Measurements from ENCODE around the gene TMEM128. TPM values are rescaled to one million over a fixed set of nuclear protein-coding genes. Genes with fewer than 3 reads are reported as not detected.
"Not testable (repeated sequence)": the region's sequence is repeated elsewhere in the genome, so short reads cannot be mapped to it uniquely, and the experiment has no call there.

The TMEM128 gene
- total RNA-seq, 3 donors from 2014 or later, result 15.2 to 33.8 (median 25.2) TPM

GRCh38 chr4:4247696-4248028 lies 361 bp downstream of the TMEM128 start:
- no peaks in the 10 kb centered on the region for H3K9me3 ChIP-seq
- H3K4me1 ChIP-seq, result peaks cover 0 to 10% of the 10 kb centered on the region in 2 donors
- no peak for DNase-seq (ENCODE audit: low spot score in 2 of 2)
- H3K4me3 ChIP-seq, result peak overlapping the region; percentile 92 to 96 (median 95)
- intact Hi-C loops (cut with DNase I; ENCODE audit: low total_unique reads), result no loop called here
- H3K36me3 ChIP-seq, result no peaks in the 10 kb centered on the region
- TF ChIP-seq CTCF (IDR thresholded peaks at IDR 0.05), result no peak
- no peak for TF ChIP-seq POLR2AphosphoS5 (IDR thresholded peaks at IDR 0.05)
- TF ChIP-seq POLR2A (IDR thresholded peaks at IDR 0.05), result no peak
- no peaks in the 10 kb centered on the region for H3K27me3 ChIP-seq
- peak overlapping the region; percentile 91 to 97 for H3K27ac ChIP-seq

GRCh38 chr4:4245172-4245571 lies 2.9 kb downstream of the TMEM128 start:
- Histone ChIP-seq H3K27me3 (no peaks in the 10 kb centered on the region), H3K36me3 (no peaks in the 10 kb centered on the region)
- intact Hi-C loops (cut with DNase I; ENCODE audit: low total_unique reads), result no loop called here

GRCh38 chr4:4239551-4239950 lies 8.5 kb downstream of the TMEM128 start:
- H3K9me3 ChIP-seq; intact Hi-C loops (cut with DNase I; ENCODE audit: low total_unique reads); H3K36me3 ChIP-seq; H3K27ac ChIP-seq; H3K4me3 ChIP-seq; H3K27me3 ChIP-seq; DNase-seq (ENCODE audit: low spot score in 2 of 2); H3K4me1 ChIP-seq: not testable (repeated sequence)

More at GRCh38 chr4:4245172-4245571, 2.9 kb downstream of the TMEM128 start:
- Histone ChIP-seq H3K4me1 (peaks cover 0 to 10% of the 10 kb centered on the region in 2 donors), H3K27ac (no peak overlapping the region), H3K4me3 (no peak overlapping the region), H3K9me3 (no peaks in the 10 kb centered on the region)
- no peak for DNase-seq (ENCODE audit: low spot score in 2 of 2)
- TF ChIP-seq POLR2A (IDR thresholded peaks at IDR 0.05) (no peak), CTCF (IDR thresholded peaks at IDR 0.05) (no peak), POLR2AphosphoS5 (IDR thresholded peaks at IDR 0.05) (no peak)

GRCh38 chr4:4233610-4234009 lies 14.4 kb downstream of the TMEM128 start:
- no peaks in the 10 kb centered on the region for H3K4me1 ChIP-seq
- no peaks in the 10 kb centered on the region for H3K36me3 ChIP-seq
- TF ChIP-seq POLR2AphosphoS5 (IDR thresholded peaks at IDR 0.05) (no peak), POLR2A (IDR thresholded peaks at IDR 0.05) (no peak), CTCF (IDR thresholded peaks at IDR 0.05) (no peak)
- H3K27me3 ChIP-seq, result peaks cover 0 to 12% of the 10 kb centered on the region in 2 donors
- no peak overlapping the region for H3K27ac ChIP-seq
- intact Hi-C loops (cut with DNase I; ENCODE audit: low total_unique reads), result no loop called here
- no peak overlapping the region for H3K4me3 ChIP-seq
- no peak for DNase-seq (ENCODE audit: low spot score in 2 of 2)
- peaks cover 10 to 15% of the 10 kb centered on the region in 2 donors for H3K9me3 ChIP-seq

- Histone ChIP-seq H3K27me3 (peaks cover 4 to 43% of the 10 kb centered on the region in 2 donors), H3K4me3 (no peak overlapping the region), H3K27ac (no peak overlapping the region), H3K4me1 (no peaks in the 10 kb centered on the region), H3K9me3 (peaks cover 5 to 8% of the 10 kb centered on the region in 2 donors), H3K36me3 (no peaks in the 10 kb centered on the region)
- TF ChIP-seq POLR2A (IDR thresholded peaks at IDR 0.05), result no peak
- no peak for TF ChIP-seq CTCF (IDR thresholded peaks at IDR 0.05)
- no peak for TF ChIP-seq POLR2AphosphoS5 (IDR thresholded peaks at IDR 0.05)
- intact Hi-C loops (cut with DNase I; ENCODE audit: low total_unique reads), result no loop called here
- DNase-seq (ENCODE audit: low spot score in 2 of 2), result no peak
These were observed 19.7 kb downstream of the TMEM128 start for GRCh38 chr4:4228356-4228668.
